WTC11 (cell line): Measurements from ENCODE around the gene FAM228A.

Experiments used
- E2F5 ChIP-seq: sonication (generic); formaldehyde crosslinking; IDR thresholded peaks from 2 replicates; pipeline ENCODE4 v1.8.1; 2022; ENCODE audit warnings: mild to moderate bottlenecking, moderate library complexity, missing genetic modification reagents
- ETV6 ChIP-seq: sonication (generic); formaldehyde crosslinking; IDR thresholded peaks from 2 replicates; pipeline ENCODE4 v1.8.1; 2022; ENCODE audit warnings: mild to moderate bottlenecking, missing genetic modification reagents
- FOXP4 ChIP-seq: sonication (generic); formaldehyde crosslinking; IDR thresholded peaks from 2 replicates; pipeline ENCODE4 v1.8.0; 2022; ENCODE audit warnings: mild to moderate bottlenecking, missing genetic modification reagents
- IRF2 ChIP-seq: sonication (generic); formaldehyde crosslinking; IDR thresholded peaks from 2 replicates; pipeline ENCODE4 v1.8.0; 2022; ENCODE audit warnings: low read depth, missing genetic modification reagents, borderline replicate concordance
- SP1 ChIP-seq: sonication (generic); formaldehyde crosslinking; conservative IDR thresholded peaks from 2 replicates; pipeline ENCODE4 v1.8.1; 2022; ENCODE audit warnings: missing genetic modification reagents
- ZNF219 ChIP-seq: sonication (generic); formaldehyde crosslinking; IDR thresholded peaks from 2 replicates; pipeline ENCODE4 v1.8.0; 2023; ENCODE audit warnings: missing genetic modification reagents, mild to moderate bottlenecking, borderline replicate concordance
- TF ChIP-seq, protein P1 (sequence below): sonication (generic); formaldehyde crosslinking; IDR thresholded peaks from 2 replicates; pipeline ENCODE4 v1.8.1; 2023; ENCODE audit warnings: mild to moderate bottlenecking, moderate library complexity, missing genetic modification reagents
- TF ChIP-seq, protein P2 (sequence below): fragments of 200-600 bp; IDR thresholded peaks from 2 replicates; pipeline ENCODE4 v1.8.0; 2022; ENCODE audit warnings: antibody characterized with exemption
- TF ChIP-seq, protein P3 (sequence below): sonication (generic); formaldehyde crosslinking; IDR thresholded peaks from 2 replicates; pipeline ENCODE4 v1.8.0; 2023; ENCODE audit warnings: missing genetic modification reagents, mild to moderate bottlenecking, borderline replicate concordance
- TF ChIP-seq, protein P4 (sequence below): sonication (generic); formaldehyde crosslinking; IDR thresholded peaks from 2 replicates; pipeline ENCODE4 v1.8.0; 2022; ENCODE audit warnings: mild to moderate bottlenecking, missing genetic modification reagents

DNA sequence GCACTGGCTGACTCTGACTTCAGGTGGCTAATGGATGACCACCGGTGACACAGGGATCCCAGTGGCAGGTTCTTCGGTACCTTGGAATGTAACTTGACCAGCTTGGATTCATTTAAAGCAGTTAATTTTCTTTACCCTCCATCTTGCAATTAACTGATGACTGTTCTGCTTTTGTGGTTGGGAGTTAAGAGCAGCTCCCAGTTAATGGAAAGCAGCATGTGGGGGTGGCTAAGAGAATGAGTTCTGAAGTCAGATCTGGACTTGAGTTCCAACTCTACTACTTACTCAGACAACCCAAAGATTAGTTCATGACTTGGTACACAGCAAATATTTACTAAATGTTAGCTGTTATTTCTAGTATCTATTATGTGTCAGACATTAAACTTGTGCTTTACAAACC is 58.5 kb downstream of the FAM228A start:
- TF ChIP-seq, protein P1, sequence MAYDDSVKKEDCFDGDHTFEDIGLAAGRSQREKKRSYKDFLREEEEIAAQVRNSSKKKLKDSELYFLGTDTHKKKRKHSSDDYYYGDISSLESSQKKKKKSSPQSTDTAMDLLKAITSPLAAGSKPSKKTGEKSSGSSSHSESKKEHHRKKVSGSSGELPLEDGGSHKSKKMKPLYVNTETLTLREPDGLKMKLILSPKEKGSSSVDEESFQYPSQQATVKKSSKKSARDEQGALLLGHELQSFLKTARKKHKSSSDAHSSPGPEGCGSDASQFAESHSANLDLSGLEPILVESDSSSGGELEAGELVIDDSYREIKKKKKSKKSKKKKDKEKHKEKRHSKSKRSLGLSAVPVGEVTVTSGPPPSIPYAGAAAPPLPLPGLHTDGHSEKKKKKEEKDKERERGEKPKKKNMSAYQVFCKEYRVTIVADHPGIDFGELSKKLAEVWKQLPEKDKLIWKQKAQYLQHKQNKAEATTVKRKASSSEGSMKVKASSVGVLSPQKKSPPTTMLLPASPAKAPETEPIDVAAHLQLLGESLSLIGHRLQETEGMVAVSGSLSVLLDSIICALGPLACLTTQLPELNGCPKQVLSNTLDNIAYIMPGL (CRISPR knock-in tag): no peak
- TF ChIP-seq, protein P2, sequence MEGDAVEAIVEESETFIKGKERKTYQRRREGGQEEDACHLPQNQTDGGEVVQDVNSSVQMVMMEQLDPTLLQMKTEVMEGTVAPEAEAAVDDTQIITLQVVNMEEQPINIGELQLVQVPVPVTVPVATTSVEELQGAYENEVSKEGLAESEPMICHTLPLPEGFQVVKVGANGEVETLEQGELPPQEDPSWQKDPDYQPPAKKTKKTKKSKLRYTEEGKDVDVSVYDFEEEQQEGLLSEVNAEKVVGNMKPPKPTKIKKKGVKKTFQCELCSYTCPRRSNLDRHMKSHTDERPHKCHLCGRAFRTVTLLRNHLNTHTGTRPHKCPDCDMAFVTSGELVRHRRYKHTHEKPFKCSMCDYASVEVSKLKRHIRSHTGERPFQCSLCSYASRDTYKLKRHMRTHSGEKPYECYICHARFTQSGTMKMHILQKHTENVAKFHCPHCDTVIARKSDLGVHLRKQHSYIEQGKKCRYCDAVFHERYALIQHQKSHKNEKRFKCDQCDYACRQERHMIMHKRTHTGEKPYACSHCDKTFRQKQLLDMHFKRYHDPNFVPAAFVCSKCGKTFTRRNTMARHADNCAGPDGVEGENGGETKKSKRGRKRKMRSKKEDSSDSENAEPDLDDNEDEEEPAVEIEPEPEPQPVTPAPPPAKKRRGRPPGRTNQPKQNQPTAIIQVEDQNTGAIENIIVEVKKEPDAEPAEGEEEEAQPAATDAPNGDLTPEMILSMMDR: no peak
- no peak for TF ChIP-seq SP1 (CRISPR knock-in tag)
- no peak for TF ChIP-seq IRF2 (CRISPR knock-in tag)
- TF ChIP-seq, protein P3, sequence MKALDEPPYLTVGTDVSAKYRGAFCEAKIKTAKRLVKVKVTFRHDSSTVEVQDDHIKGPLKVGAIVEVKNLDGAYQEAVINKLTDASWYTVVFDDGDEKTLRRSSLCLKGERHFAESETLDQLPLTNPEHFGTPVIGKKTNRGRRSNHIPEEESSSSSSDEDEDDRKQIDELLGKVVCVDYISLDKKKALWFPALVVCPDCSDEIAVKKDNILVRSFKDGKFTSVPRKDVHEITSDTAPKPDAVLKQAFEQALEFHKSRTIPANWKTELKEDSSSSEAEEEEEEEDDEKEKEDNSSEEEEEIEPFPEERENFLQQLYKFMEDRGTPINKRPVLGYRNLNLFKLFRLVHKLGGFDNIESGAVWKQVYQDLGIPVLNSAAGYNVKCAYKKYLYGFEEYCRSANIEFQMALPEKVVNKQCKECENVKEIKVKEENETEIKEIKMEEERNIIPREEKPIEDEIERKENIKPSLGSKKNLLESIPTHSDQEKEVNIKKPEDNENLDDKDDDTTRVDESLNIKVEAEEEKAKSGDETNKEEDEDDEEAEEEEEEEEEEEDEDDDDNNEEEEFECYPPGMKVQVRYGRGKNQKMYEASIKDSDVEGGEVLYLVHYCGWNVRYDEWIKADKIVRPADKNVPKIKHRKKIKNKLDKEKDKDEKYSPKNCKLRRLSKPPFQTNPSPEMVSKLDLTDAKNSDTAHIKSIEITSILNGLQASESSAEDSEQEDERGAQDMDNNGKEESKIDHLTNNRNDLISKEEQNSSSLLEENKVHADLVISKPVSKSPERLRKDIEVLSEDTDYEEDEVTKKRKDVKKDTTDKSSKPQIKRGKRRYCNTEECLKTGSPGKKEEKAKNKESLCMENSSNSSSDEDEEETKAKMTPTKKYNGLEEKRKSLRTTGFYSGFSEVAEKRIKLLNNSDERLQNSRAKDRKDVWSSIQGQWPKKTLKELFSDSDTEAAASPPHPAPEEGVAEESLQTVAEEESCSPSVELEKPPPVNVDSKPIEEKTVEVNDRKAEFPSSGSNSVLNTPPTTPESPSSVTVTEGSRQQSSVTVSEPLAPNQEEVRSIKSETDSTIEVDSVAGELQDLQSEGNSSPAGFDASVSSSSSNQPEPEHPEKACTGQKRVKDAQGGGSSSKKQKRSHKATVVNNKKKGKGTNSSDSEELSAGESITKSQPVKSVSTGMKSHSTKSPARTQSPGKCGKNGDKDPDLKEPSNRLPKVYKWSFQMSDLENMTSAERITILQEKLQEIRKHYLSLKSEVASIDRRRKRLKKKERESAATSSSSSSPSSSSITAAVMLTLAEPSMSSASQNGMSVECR (CRISPR knock-in tag): no peak
- TF ChIP-seq ETV6 (CRISPR knock-in tag): no peak
- no peak for TF ChIP-seq E2F5 (CRISPR knock-in tag)
- TF ChIP-seq, protein P4, sequence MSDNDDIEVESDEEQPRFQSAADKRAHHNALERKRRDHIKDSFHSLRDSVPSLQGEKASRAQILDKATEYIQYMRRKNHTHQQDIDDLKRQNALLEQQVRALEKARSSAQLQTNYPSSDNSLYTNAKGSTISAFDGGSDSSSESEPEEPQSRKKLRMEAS (CRISPR knock-in tag): no peak
- no peak for TF ChIP-seq ZNF219 (CRISPR knock-in tag)
- TF ChIP-seq FOXP4: no peak
